22Rv1 (cell line): ENCODE data around the gene B3GNT4.

ENCODE experiments used
- H3K27ac ChIP-seq: fragments of 450-650 bp; 2 replicates; pipeline ENCODE4 v1.5.1; 2017
- ZFX ChIP-seq: fragments of 450-650 bp; IDR thresholded peaks from 2 replicates; pipeline ENCODE4 v1.6.1; 2017; ENCODE audit warnings: antibody characterized with exemption, borderline replicate concordance
- TF ChIP-seq, protein P1 (sequence below): fragments of 450-650 bp; IDR thresholded peaks from 2 replicates; pipeline ENCODE4 v1.5.1; 2017; ENCODE audit warnings: mild to moderate bottlenecking

The B3GNT4 gene

DNA sequence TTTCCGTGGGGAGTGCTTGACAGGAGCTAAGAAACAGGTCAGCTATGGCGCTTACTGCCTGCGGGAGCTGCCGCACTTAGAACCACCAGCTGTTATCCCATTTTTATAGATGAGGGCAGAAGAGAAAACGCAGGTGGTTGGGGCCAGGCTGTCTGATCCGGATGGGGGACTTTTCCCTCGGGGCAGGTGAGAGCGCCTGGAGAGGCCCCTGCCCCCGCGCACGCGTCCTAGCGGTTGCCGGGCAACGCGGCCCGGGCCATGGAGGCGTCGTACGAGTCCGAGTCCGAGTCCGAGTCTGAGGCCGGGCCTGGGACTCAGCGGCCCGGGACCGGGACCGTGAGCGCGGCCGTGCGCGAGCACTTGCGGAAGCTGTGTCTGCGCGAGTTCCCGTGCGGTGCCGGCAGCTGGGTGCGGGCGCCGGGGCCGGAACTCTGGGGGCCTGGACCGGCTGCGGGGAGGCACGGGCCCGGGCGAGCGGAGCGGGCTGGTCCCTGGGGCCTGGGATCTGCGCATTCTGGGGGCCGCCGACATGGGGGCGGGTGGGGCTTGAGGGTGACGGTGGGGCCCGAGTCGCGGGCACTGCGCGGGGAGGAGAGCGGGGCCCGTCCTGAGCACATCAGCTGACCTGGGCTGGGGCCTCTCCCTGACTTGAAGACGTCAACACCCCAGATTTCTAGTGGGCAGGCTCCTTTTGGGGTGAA, 20.5 kb upstream of the B3GNT4 start, which contains the start of gene LRRC43:
Gene LRRC43, plus strand, starts transcription at position 237 of the 701 bp plus-strand sequence. Its CDS starts 22 bp downstream, at position 259.
- H3K27ac ChIP-seq, result peak within 1 kb of the TSS; percentile 44
- no peak for TF ChIP-seq ZFX
- TF ChIP-seq, protein P1, sequence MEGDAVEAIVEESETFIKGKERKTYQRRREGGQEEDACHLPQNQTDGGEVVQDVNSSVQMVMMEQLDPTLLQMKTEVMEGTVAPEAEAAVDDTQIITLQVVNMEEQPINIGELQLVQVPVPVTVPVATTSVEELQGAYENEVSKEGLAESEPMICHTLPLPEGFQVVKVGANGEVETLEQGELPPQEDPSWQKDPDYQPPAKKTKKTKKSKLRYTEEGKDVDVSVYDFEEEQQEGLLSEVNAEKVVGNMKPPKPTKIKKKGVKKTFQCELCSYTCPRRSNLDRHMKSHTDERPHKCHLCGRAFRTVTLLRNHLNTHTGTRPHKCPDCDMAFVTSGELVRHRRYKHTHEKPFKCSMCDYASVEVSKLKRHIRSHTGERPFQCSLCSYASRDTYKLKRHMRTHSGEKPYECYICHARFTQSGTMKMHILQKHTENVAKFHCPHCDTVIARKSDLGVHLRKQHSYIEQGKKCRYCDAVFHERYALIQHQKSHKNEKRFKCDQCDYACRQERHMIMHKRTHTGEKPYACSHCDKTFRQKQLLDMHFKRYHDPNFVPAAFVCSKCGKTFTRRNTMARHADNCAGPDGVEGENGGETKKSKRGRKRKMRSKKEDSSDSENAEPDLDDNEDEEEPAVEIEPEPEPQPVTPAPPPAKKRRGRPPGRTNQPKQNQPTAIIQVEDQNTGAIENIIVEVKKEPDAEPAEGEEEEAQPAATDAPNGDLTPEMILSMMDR, result no peak

DNA sequence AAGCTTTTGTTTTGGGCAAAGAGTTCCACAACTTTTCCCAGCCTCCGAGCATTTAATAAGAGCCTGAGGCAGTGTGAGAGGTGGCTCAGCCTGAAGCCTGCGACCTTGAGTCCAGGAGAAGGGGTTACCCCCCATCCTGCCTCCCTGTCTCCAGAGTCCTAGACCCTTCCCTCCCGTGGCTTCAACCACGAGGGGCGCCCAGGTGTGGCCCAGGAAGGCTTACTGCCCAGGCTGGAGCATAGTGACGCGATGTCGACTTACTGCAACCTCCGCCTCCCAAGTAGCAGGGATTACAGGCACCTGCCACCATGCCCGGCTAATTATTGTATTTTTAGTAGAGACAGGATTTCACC, 19.9 kb upstream of the B3GNT4 start:
- TF ChIP-seq, protein P1, result no peak
- TF ChIP-seq ZFX, result no peak
- no peak overlapping the region for H3K27ac ChIP-seq

DNA sequence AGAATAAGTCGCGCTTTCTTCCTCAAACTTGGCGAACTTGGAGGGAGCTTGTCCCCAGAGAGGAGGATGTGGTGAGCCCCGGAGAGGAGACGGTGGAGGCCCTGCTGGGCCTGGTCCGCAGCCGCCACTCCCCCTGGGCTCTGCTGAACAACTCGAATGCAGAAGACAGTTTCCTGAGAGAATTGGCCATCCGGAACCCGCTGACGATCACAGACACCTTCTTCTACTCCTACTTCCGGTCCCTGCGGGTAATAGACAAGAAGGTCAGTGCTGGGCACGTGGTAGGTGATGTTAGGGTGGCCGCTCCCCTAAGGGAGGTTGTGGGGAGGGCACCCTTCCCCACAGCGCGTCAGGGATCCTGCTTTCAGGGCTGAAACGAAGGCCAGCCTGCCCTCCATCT, 19.0 kb upstream of the B3GNT4 start:
- no peak overlapping the region for H3K27ac ChIP-seq
- no peak for TF ChIP-seq ZFX
- TF ChIP-seq, protein P1, result no peak

DNA sequence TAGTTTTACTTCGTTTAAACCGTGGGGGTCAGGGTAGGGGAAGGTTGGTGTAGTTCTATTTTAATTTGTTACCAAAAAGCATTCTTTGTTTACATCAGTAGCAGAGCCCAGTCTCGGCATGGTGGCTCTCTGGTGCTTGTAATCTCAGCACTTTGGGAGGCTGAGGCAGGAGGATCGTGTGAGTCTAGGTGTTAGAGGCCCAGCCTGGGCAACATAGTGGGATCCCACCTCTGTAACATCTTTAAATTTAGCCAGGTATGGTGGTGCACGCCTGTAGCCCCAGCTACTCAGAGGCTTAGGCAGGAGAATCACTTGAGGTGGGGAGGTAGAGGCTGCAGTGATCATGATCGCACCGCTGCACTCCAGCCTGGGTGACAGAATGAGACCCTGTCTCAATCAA, 18.4 kb upstream of the B3GNT4 start:
- H3K27ac ChIP-seq, result no peak overlapping the region
- TF ChIP-seq, protein P1, result no peak
- TF ChIP-seq ZFX, result no peak

DNA sequence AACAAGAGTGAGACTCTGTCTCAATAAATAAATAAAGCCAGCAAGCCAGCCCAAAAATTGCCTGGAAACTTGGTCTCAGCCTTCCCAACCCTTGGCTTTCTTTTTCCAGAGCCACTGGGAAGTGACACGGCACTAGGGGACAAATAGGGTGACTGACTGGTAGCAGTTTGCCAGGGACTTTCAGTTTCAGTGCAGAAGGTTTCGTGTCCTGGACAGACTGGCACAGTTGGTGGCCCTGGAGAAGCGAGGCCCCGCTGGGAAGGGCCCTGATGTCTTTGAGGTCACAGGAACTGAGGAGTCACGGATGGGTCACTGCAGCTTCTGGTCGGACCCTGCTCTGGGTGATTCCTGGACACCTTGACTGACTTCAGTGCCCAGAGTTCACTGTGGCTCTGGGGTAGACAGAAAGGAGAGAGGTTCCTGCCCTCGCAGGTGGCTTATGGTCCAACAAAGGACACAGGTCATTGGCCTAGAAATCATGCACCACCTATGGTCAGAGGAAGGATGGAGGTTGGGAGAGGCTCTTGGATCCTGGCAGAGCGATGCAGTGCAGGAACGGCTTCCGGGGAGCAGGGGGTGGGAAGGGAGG, 17.9 kb upstream of the B3GNT4 start:
- no peak for TF ChIP-seq ZFX
- TF ChIP-seq, protein P1, result no peak
- H3K27ac ChIP-seq, result no peak overlapping the region

DNA sequence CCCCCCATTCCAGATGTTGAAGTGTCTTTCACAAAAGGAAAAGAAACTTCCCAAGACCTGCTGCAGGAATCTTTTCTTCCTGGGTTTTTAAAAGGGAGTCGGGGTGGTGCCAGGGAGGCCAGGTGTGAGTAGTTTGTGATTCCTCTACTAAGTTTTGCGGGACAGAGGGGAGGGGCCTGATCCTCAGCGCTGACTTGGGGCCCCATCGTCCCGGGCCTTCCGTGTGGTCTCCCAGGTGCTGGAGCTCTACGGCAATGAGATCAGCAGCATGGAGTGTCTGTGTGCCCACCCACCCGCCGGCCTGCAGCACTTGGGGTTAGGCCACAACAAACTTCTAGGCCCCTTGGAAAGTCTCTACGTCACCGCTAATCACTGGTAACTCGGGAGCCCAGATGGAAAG, 16.0 kb upstream of the B3GNT4 start:
- TF ChIP-seq, protein P1, result no peak
- TF ChIP-seq ZFX, result no peak
- no peak overlapping the region for H3K27ac ChIP-seq
